GM10248 (cell line): Measurements from ENCODE around the gene TMIGD3.

Source experiments
- CTCF ChIA-PET: fragments of 300-600 bp; sonication (Branson Sonifier 250); formaldehyde crosslinking; extraction: SDS; loops from one replicate; lab custom pipeline; 2021; ENCODE audit warnings: antibody characterized with exemption; lab: Yijun Ruan, JAX
- POLR2A ChIA-PET: fragments of 350-650 bp; sonication (Branson Sonifier 250); formaldehyde crosslinking; extraction: SDS; loops from one replicate; lab custom pipeline; 2020; ENCODE audit warnings: antibody characterized with exemption; lab: Yijun Ruan, JAX
- DNase-seq: peaks from one replicate; pipeline ENCODE4 v3.0.0; 2012; ENCODE audit errors: extremely low spot score
- CTCF ChIP-seq: IDR thresholded peaks from 2 replicates; pipeline ENCODE4 v1.5.1; 2012; ENCODE audit warnings: mild to moderate bottlenecking, low read depth; ENCODE audit errors: extremely low read depth, missing control alignments, control extremely low read depth

Gene TMIGD3

GRCh38 chr1:111517469-111518225 is 14.2 kb upstream of the TMIGD3 start:
- DNase-seq = no peak
- CTCF ChIA-PET = interaction anchor here (0.9 to 5.9 kb wide), 13 partner anchors 9 to 250 kb away, joined by 3 to 64 read pairs (median 4); no protein-coding TSS in a partner anchor
- no peak for TF ChIP-seq CTCF
- POLR2A ChIA-PET = no interaction called here

- POLR2A ChIA-PET = interaction anchor here (0.5 kb wide), 1 partner anchor 126 kb away, joined by 3 read pairs; no protein-coding TSS in a partner anchor
- CTCF ChIA-PET = interaction anchor here (0.6 to 5.9 kb wide), 18 partner anchors 8 to 212 kb away, joined by 3 to 64 read pairs (median 4); no protein-coding TSS in a partner anchor
- peak; percentile 62 for DNase-seq
- peak; percentile 41 for TF ChIP-seq CTCF
These were observed 12.6 kb upstream of the TMIGD3 start for GRCh38 chr1:111516005-111516535.

GRCh38 chr1:111515291-111516004 is 12.0 kb upstream of the TMIGD3 start:
- TF ChIP-seq CTCF = no peak
- ChIA-PET CTCF (interaction anchor here (0.9 to 5.9 kb wide), 7 partner anchors 7 to 213 kb away, joined by 3 to 64 read pairs (median 5); no protein-coding TSS in a partner anchor), POLR2A (no interaction called here)
- peak; percentile 35 for DNase-seq

GRCh38 chr1:111513410-111514020 is 10.1 kb upstream of the TMIGD3 start:
- TF ChIP-seq CTCF = no peak
- DNase-seq = no peak
- POLR2A ChIA-PET = no interaction called here
- CTCF ChIA-PET = interaction anchor here (0.9 to 1.8 kb wide), 3 partner anchors 36 to 201 kb away, joined by 3 to 5 read pairs (median 3); no protein-coding TSS in a partner anchor

- ChIA-PET POLR2A (no interaction called here), CTCF (interaction anchor here (0.9 to 6.6 kb wide), 3 partner anchors 16 to 202 kb away, joined by 3 to 84 read pairs (median 3); no protein-coding TSS in a partner anchor)
- no peak for TF ChIP-seq CTCF
- no peak for DNase-seq
These were observed 9.5 kb upstream of the TMIGD3 start for GRCh38 chr1:111512931-111513330.

- ChIA-PET CTCF (interaction anchor here (0.9 to 6.8 kb wide), 6 partner anchors 15 to 257 kb away, joined by 3 to 94 read pairs (median 4); no protein-coding TSS in a partner anchor), POLR2A (no interaction called here)
- TF ChIP-seq CTCF = no peak
- no peak for DNase-seq
These were observed 8.9 kb upstream of the TMIGD3 start for GRCh38 chr1:111512132-111512889.
